WERI-Rb-1 (cell line): ENCODE results near the gene CAVIN1.
"Not testable (repeated sequence)": the region's sequence is repeated elsewhere in the genome, so short reads cannot be mapped to it uniquely, and the experiment has no call there.

Source experiments
- DNase-seq: peaks from one replicate; pipeline ENCODE4 v3.0.0-alpha.2; 2020
- H3K27ac ChIP-seq: fragments of 250-450 bp; sonication (Bioruptor Pico); 2 replicates; pipeline ENCODE4 v1.5.1; 2020; ENCODE audit warnings: mild to moderate bottlenecking, moderate library complexity
- H3K27me3 ChIP-seq: fragments of 250-450 bp; sonication (Bioruptor Pico); 2 replicates; pipeline ENCODE4 v1.5.1; 2021; ENCODE audit warnings: mild to moderate bottlenecking, low read depth, moderate library complexity; ENCODE audit not compliant: insufficient read depth, severe bottlenecking
- H3K36me3 ChIP-seq: fragments of 250-450 bp; sonication (Bioruptor Pico); 2 replicates; pipeline ENCODE4 v1.5.1; 2020; ENCODE audit warnings: mild to moderate bottlenecking, moderate library complexity
- H3K4me3 ChIP-seq: 2 replicates; pipeline ENCODE4 v1.5.1; 2011; ENCODE audit warnings: low read depth, mild to moderate bottlenecking, control low read depth, low read length
- H3K9me3 ChIP-seq: fragments of 250-450 bp; sonication (Bioruptor Pico); 2 replicates; pipeline ENCODE4 v1.5.1; 2021; ENCODE audit warnings: mild to moderate bottlenecking, moderate library complexity; ENCODE audit not compliant: severe bottlenecking
- TF ChIP-seq, protein P1 (sequence below): IDR thresholded peaks from 2 replicates; pipeline ENCODE4 v1.5.1; 2011; ENCODE audit warnings: low read depth, mild to moderate bottlenecking, control low read depth, inconsistent platforms, low read length

CAVIN1 gene

DNA sequence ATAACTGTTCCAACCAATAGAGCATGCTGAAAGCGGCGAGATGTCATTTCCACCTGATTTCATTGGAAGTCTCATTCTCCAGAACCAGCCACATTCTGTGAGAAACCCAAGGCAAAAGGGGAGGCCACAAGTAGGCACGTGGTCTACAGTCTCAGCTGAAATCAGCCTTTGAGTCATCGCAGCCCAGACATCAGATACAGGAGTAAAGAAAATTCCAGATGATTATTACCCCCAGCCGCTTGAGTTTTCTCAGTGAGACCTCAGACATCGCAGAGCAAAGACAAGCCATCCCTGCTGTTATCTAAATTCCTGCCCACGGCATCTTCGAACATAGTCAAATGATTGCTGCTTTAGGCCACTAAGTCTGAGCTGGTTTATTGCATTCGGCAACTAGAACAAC is 57.9 kb downstream of the CAVIN1 start:
- TF ChIP-seq, protein P1, sequence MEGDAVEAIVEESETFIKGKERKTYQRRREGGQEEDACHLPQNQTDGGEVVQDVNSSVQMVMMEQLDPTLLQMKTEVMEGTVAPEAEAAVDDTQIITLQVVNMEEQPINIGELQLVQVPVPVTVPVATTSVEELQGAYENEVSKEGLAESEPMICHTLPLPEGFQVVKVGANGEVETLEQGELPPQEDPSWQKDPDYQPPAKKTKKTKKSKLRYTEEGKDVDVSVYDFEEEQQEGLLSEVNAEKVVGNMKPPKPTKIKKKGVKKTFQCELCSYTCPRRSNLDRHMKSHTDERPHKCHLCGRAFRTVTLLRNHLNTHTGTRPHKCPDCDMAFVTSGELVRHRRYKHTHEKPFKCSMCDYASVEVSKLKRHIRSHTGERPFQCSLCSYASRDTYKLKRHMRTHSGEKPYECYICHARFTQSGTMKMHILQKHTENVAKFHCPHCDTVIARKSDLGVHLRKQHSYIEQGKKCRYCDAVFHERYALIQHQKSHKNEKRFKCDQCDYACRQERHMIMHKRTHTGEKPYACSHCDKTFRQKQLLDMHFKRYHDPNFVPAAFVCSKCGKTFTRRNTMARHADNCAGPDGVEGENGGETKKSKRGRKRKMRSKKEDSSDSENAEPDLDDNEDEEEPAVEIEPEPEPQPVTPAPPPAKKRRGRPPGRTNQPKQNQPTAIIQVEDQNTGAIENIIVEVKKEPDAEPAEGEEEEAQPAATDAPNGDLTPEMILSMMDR = no peak
- no peak overlapping the region for H3K27ac ChIP-seq
- no peaks in the 10 kb centered on the region for H3K9me3 ChIP-seq
- no peak for DNase-seq
- H3K27me3 ChIP-seq = peaks cover 23% of the 10 kb centered on the region
- H3K4me3 ChIP-seq = no peak overlapping the region
- H3K36me3 ChIP-seq = no peaks in the 10 kb centered on the region

DNA sequence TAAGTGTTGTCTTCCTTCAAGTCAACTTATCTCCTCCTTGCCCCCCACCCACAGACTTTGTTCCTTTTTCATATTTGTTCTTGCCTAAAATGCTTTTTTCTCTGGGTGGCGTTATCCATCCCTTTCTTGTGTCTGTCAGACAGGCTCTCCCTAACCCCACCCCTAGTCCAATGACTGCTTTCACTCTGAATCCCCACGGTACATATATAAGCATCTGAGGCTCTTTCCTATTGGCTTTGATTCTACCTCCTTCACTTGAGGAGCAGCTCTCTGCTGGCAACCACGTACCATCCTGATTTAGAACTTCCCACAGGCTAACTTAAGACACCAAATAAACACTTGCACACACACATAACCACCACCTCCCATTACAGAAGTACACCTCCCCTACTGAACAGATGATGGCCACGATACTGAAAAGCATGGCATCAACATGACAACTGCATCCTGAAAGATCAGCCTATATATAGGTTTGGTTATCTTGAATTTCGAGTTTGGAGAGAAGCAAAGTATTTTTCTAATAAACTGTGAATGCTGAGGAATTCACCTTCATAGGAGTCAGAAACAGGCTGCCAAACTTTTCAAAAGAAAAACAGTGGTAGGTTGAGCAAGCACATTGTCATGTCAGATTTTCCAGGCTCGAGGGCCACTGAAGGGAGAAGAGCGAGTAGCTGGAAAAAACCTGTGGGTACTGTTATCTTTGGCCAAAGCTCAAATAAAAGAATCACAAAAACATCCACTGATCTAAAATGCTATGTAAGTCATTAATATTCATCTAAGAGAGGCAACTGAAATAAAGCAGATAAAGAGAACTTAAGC is 59.1 kb downstream of the CAVIN1 start:
- Histone ChIP-seq H3K27me3 (peaks cover 30% of the 10 kb centered on the region), H3K27ac (no peak overlapping the region), H3K4me3 (no peak overlapping the region), H3K36me3 (no peaks in the 10 kb centered on the region), H3K9me3 (no peaks in the 10 kb centered on the region)
- no peak for DNase-seq
- TF ChIP-seq, protein P1 = no peak

DNA sequence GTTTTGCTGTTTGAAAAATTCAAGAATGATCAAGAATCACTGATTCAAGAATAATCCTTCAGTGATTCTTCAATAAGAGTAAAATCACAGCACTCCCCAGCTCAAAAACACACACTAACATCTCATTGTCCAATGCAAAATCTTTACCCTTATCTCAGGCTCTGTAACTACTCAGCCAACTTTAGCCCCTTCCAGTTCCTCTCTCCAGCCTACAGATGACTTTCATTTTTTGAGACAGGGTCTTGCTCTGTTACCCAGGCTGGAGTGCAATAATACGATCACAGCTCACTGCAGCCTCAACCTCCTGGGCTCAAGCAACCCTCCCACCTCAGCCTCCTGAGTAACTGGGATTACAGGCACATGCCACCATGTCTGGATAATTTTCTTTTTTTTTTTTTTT is 59.8 kb downstream of the CAVIN1 start:
- no peak overlapping the region for H3K27ac ChIP-seq
- H3K9me3 ChIP-seq = no peaks in the 10 kb centered on the region
- no peaks in the 10 kb centered on the region for H3K36me3 ChIP-seq
- peaks cover 35% of the 10 kb centered on the region for H3K27me3 ChIP-seq
- TF ChIP-seq, protein P1 = no peak
- no peak for DNase-seq
- no peak overlapping the region for H3K4me3 ChIP-seq

DNA sequence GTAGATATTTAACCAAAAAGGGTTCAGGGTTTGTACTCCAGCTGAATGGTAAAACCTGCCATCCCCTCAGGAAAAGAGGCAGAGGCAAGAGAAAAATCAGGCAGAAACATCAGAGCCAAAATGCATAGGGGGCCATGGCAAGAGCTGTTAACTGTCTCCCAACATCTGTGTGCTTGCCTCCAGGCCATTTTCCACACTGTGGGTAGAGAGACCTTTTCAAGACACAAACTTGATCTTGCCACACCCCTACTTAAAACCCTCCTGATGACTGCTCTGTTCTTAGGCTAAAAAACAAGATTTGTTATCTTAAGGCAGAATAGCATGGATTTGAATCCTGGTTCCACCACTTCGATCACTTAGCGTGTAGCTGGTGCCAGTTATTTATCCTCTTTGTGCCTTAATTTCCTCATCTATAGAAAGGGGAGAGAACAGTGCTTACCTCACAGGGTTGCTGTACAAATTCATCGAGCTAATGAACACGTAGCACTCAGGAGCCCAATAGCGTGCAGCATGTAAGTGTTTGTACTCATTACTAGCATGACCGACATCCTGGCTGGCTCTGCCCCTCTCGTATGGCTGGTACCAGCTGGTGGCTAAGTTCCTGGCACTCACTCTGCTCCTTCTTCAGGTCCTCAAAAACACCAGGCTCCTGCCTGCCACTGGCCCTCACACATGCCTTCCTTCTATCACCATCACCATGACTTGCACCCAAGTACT is 60.7 kb downstream of the CAVIN1 start:
- no peak for DNase-seq
- no peak overlapping the region for H3K27ac ChIP-seq
- H3K36me3 ChIP-seq = no peaks in the 10 kb centered on the region
- H3K9me3 ChIP-seq = no peaks in the 10 kb centered on the region
- H3K4me3 ChIP-seq = no peak overlapping the region
- TF ChIP-seq, protein P1 = no peak
- peaks cover 36% of the 10 kb centered on the region for H3K27me3 ChIP-seq

DNA sequence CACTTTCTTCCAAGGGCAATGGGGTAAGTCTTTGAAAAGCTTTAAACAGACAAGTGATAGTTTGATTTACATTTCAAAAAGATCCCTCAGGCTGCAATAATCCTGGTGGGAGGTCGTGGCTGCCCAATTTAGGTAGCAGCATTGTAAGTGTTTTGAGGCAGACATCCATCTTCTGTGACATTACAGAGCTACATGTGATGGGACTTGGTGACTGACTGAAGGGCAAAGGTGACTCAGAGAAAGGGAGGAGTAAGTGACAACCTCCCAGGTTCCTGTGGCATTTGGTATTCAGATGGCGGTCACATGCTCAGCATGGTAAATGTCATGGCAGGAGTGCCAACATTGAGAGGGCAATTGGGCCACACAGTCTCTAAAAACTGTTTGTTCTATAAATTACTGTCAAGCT is 61.3 kb downstream of the CAVIN1 start:
- TF ChIP-seq, protein P1 = no peak
- H3K9me3 ChIP-seq = no peaks in the 10 kb centered on the region
- H3K36me3 ChIP-seq = no peaks in the 10 kb centered on the region
- DNase-seq = no peak
- peaks cover 36% of the 10 kb centered on the region for H3K27me3 ChIP-seq
- H3K4me3 ChIP-seq = no peak overlapping the region
- no peak overlapping the region for H3K27ac ChIP-seq

DNA sequence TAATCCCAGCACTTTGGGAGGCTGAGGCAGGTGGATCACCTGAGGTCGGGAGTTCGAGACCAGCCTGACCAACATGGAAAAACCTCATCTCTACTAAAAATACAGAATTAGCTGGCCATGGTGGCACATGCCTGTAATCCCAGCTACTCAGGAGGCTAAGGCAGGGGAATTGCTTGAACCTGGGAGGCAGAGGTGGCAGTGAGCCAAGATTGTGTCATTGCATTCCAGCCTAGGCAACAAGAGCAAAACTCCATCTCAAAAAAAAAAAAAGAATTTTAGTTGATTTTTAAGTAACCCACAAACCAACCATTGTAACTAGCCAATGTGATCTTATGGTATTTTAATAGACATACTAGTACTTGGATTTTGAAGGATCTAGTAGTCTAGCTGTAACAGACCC is 62.7 kb downstream of the CAVIN1 start:
- H3K36me3 ChIP-seq, H3K9me3 ChIP-seq, H3K27ac ChIP-seq, DNase-seq, H3K4me3 ChIP-seq: not testable (repeated sequence)
- H3K27me3 ChIP-seq = peaks cover 34% of the 10 kb centered on the region
